SK-N-SH (cell line): Measurements from ENCODE around the gene HCCS. TPM values are rescaled to one million over a fixed set of nuclear protein-coding genes. Genes with fewer than 3 reads are reported as not detected.
A peak's percentile ranks its signal among the peaks of the same experiment; 100 is the strongest.

Source experiments
- CTCF ChIA-PET: fragments of 300-600, 350-600 bp; formaldehyde crosslinking; extraction: SDS; loops from one replicate; lab custom pipeline; 2021; lab: Yijun Ruan, JAX
- POLR2A ChIA-PET: fragments of 350-600 bp; sonication (Branson Sonifier 250); formaldehyde crosslinking; extraction: SDS; loops from one replicate; lab custom pipeline; 2020; ENCODE audit warnings: antibody characterized with exemption, inconsistent platforms; lab: Yijun Ruan, JAX
- DNase-seq: peaks from one replicate; pipeline ENCODE4 v3.0.0; 2012
- H2AFZ ChIP-seq: fragments of 200-600 bp; sonication (generic); 2 replicates; pipeline ENCODE4 v1.8.1; 2016; ENCODE audit warnings: antibody characterized with exemption, mild to moderate bottlenecking, low read depth
- H3F3A ChIP-seq: fragments of 200-600 bp; sonication (generic); replicated peaks from 2 replicates; pipeline ENCODE3; 2016; ENCODE audit warnings: antibody characterized with exemption, mild to moderate bottlenecking; ENCODE audit not compliant: insufficient read depth
- H3K27ac ChIP-seq, 2 experiments: fragments of 200-500 bp in 1 of 2; fragments of 200-600 bp in 1 of 2; sonication (Bioruptor generic) in 1 of 2; sonication (generic), shearing (Covaris generic) in 1 of 2; 2 replicates each; pipeline versions ENCODE4 v1.5.1 to v1.6.1; 2014 to 2016; ENCODE audit warnings: low read depth in 2 of 2, inconsistent platforms in 1 of 2, low read length in 1 of 2, mild to moderate bottlenecking in 1 of 2, mixed read lengths in 1 of 2
- H3K27me3 ChIP-seq: fragments of 200-600 bp; sonication (generic), shearing (Covaris generic); 2 replicates; pipeline ENCODE4 v1.6.1; 2016; ENCODE audit warnings: mixed run types; ENCODE audit not compliant: insufficient read depth
- H3K36me3 ChIP-seq, 2 experiments: fragments of 200-500 bp in 1 of 2; fragments of 200-600 bp in 1 of 2; sonication (Bioruptor generic) in 1 of 2; sonication (generic) in 1 of 2; replicated peaks in 1 of 2; 2 replicates each; pipeline versions ENCODE3 to v1.5.1; 2014 to 2016; ENCODE audit warnings: low read length in 1 of 2, mild to moderate bottlenecking in 1 of 2; ENCODE audit not compliant: insufficient read depth in 2 of 2, control insufficient read depth in 1 of 2
- H3K4me1 ChIP-seq, 2 experiments: fragments of 200-500 bp in 1 of 2; fragments of 200-600 bp in 1 of 2; sonication (Bioruptor generic) in 1 of 2; sonication (generic), shearing (Covaris generic) in 1 of 2; 2 replicates each; pipeline versions ENCODE4 v1.5.1 to v1.6.1; 2014 to 2016; ENCODE audit warnings: low read depth in 1 of 2, low read length in 1 of 2, mixed run types in 1 of 2; ENCODE audit not compliant: insufficient read depth in 2 of 2, control insufficient read depth in 1 of 2
- H3K4me2 ChIP-seq: fragments of 200-600 bp; sonication (generic), shearing (Covaris generic); 2 replicates; pipeline ENCODE4 v1.6.1; 2017; ENCODE audit warnings: mixed run types
- H3K4me3 ChIP-seq, 2 experiments: fragments of 200-500 bp in 1 of 2; fragments of 200-600 bp in 1 of 2; sonication (Bioruptor generic) in 1 of 2; sonication (generic), shearing (Covaris generic) in 1 of 2; 2 replicates each; pipeline versions ENCODE4 v1.5.1 to v1.8.1; 2014 to 2016; ENCODE audit warnings: low read depth in 2 of 2, inconsistent platforms in 1 of 2, low read length in 1 of 2, mild to moderate bottlenecking in 1 of 2, mixed read lengths in 1 of 2, moderate library complexity in 1 of 2
- H3K79me2 ChIP-seq: fragments of 200-600 bp; sonication (generic); 2 replicates; pipeline ENCODE4 v1.8.1; 2017; ENCODE audit warnings: mild to moderate bottlenecking; ENCODE audit not compliant: insufficient read depth
- H3K9ac ChIP-seq: fragments of 200-600 bp; sonication (generic); 2 replicates; pipeline ENCODE4 v1.6.1; 2017; ENCODE audit warnings: mixed run types
- H3K9me2 ChIP-seq: fragments of 200-600 bp; sonication (generic); 2 replicates; pipeline ENCODE4 v1.6.1; 2017; ENCODE audit warnings: mixed run types
- H3K9me3 ChIP-seq: fragments of 200-600 bp; sonication (generic); 2 replicates; pipeline ENCODE4 v1.6.1; 2017; ENCODE audit warnings: mixed run types, mild to moderate bottlenecking, moderate library complexity
- H4K20me1 ChIP-seq: fragments of 200-600 bp; sonication (generic); 2 replicates; pipeline ENCODE4 v1.6.1; 2017; ENCODE audit warnings: mild to moderate bottlenecking, mixed run types; ENCODE audit not compliant: insufficient read depth
- EP300 ChIP-seq, 2 experiments: IDR thresholded peaks; 2 replicates each; pipeline versions ENCODE4 v1.4.0 to v1.6.1; 2012; ENCODE audit warnings: borderline replicate concordance in 1 of 2, low read depth in 1 of 2, low read length in 1 of 2
- JUND ChIP-seq: IDR thresholded peaks from 2 replicates; pipeline ENCODE4 v1.4.0; 2012
- MEF2A ChIP-seq: IDR thresholded peaks from 2 replicates; pipeline ENCODE4 v1.4.0; 2012; ENCODE audit warnings: low read depth, borderline replicate concordance
- NFIC ChIP-seq: IDR thresholded peaks from 2 replicates; pipeline ENCODE4 v1.4.0; 2012; ENCODE audit warnings: borderline replicate concordance
- REST ChIP-seq: IDR thresholded peaks from 2 replicates; pipeline ENCODE4 v1.6.1; 2012; ENCODE audit warnings: mild to moderate bottlenecking, low read depth, low read length, moderate library complexity
- RXRA ChIP-seq: IDR thresholded peaks from 2 replicates; pipeline ENCODE4 v1.4.0; 2012; ENCODE audit warnings: low read depth, mild to moderate bottlenecking, borderline replicate concordance
- SIN3A ChIP-seq: IDR thresholded peaks from 2 replicates; pipeline ENCODE4 v1.6.1; 2012; ENCODE audit warnings: low read depth, mild to moderate bottlenecking, low read length, moderate library complexity, borderline replicate concordance
- USF1 ChIP-seq: IDR thresholded peaks from 2 replicates; pipeline ENCODE4 v1.4.0; 2012; ENCODE audit warnings: low read depth, borderline replicate concordance
- USF2 ChIP-seq: fragments of 150-350 bp; IDR thresholded peaks from 2 replicates; pipeline ENCODE4 v1.6.1; 2017; ENCODE audit warnings: antibody characterized with exemption, low read length, low read depth, borderline replicate concordance
- WGBS: methylation state at CpG from one replicate; pipeline ENCODE4 v1.1.6; 2017; ENCODE audit warnings: low lambda C conversion rate; 5-methylcytosine and 5-hydroxymethylcytosine counted together
- polyA plus RNA-seq, 3 experiments: library from polyadenylated mRNA; depleted of rRNA; stranded (reverse); fragments of >200 nt; gene quantifications; 2 replicates each; pipeline ENCODE4 v1.2.3, GENCODE V29; 2012

Gene HCCS
- polyA plus RNA-seq, 1 of the 3 experiments (the other 2 are of a cell fraction) = 33.7 TPM

- TF ChIP-seq USF1 = peak; percentile 54; the same call in 1 of the 2 replicates
- no peak for TF ChIP-seq MEF2A
- TF ChIP-seq NFIC = no peak
- TF ChIP-seq REST = no peak
- TF ChIP-seq RXRA = no peak
- TF ChIP-seq SIN3A = peak; percentile 84; the same call in 1 of the 2 replicates
- TF ChIP-seq EP300 (IDR thresholded peaks at IDR 0.05; ENCODE audit: borderline replicate concordance in 1 of 2, low read depth in 1 of 2, low read length in 1 of 2) = no peak
These were observed at the start of gene HCCS (continued) for GRCh38 chrX:11111037-11111851.

GRCh38 chrX:11064276-11064675 lies 46.9 kb upstream of the HCCS start:
- no peak overlapping the region for H2AFZ ChIP-seq
- no peak for DNase-seq
- H3K4me1 ChIP-seq = peaks cover 0 to 7% of the 10 kb centered on the region in 2 experiments; a peak in 2 of 4 replicates
- TF ChIP-seq USF2 (no peak), JUND (no peak)
- H3K9me3 ChIP-seq = no peaks in the 10 kb centered on the region
- no peaks in the 10 kb centered on the region for H3K79me2 ChIP-seq
- peak overlapping the region; percentile 71 to 84; a peak in 3 of 4 replicates for H3K27ac ChIP-seq
- peaks cover 16% of the 10 kb centered on the region for H3F3A ChIP-seq
- no peaks in the 10 kb centered on the region for H3K27me3 ChIP-seq
- WGBS = 68% methylated on average over 5 of the region's 5 CpGs
- no peaks in the 10 kb centered on the region for H3K9me2 ChIP-seq
- H3K4me3 ChIP-seq = no peak overlapping the region
- no peaks in the 10 kb centered on the region for H4K20me1 ChIP-seq
- ChIA-PET CTCF (no interaction called here), POLR2A (no interaction called here)
- H3K9ac ChIP-seq = peak overlapping the region; percentile 21; the same call in 1 of the 2 replicates
- no peaks in the 10 kb centered on the region for H3K36me3 ChIP-seq
- peak overlapping the region; percentile 55; the same call in 1 of the 2 replicates for H3K4me2 ChIP-seq
